BE2C (cell line): ENCODE results near the gene TRIO.

Experiments used
- DNase-seq: peaks from one replicate; pipeline ENCODE4 v3.0.0-alpha.2; 2020
- H3K27me3 ChIP-seq: fragments of 250-450 bp; sonication (Bioruptor Pico); 2 replicates; pipeline ENCODE4 v1.5.1; 2020; ENCODE audit warnings: mild to moderate bottlenecking
- H3K36me3 ChIP-seq: fragments of 250-450 bp; sonication (Bioruptor Pico); 2 replicates; pipeline ENCODE4 v1.5.1; 2020; ENCODE audit warnings: mild to moderate bottlenecking
- H3K4me1 ChIP-seq: fragments of 250-450 bp; sonication (Bioruptor Pico); 2 replicates; pipeline ENCODE4 v1.5.1; 2020
- H3K4me3 ChIP-seq: 2 replicates; pipeline ENCODE4 v1.5.1; 2011; ENCODE audit warnings: low read depth, low read length
- H3K9me3 ChIP-seq: fragments of 250-450 bp; sonication (Bioruptor Pico); 2 replicates; pipeline ENCODE4 v1.5.1; 2020
- TF ChIP-seq, protein P1 (sequence below): IDR thresholded peaks from 2 replicates; pipeline ENCODE4 v1.5.1; 2012; ENCODE audit warnings: mild to moderate bottlenecking, low read depth, low read length

TRIO gene

DNA sequence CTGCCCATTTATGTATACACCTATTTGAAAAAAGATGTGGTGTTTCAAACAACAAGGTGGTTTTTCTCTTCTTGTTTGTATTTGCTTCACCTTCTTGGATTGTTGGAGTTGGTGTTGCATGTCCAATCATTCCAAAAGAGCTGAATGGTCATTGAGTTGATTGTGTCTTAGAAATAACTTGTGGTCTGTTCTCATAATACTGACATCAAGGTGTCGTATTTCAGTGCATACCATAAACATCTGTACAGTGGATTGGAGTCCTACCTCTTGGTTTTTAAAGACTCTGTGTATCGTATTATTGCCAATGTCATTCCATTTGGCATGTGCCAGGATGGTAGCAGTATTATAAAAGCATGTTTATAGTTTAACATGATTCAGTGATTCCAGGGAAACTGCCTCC lies 73.2 kb downstream of the TRIO start:
- Histone ChIP-seq H3K4me3 (no peak overlapping the region), H3K36me3 (no peaks in the 10 kb centered on the region; the same call in 1 of the 2 replicates), H3K4me1 (peaks cover 21% of the 10 kb centered on the region), H3K27me3 (no peaks in the 10 kb centered on the region), H3K9me3 (no peaks in the 10 kb centered on the region)
- TF ChIP-seq, protein P1, sequence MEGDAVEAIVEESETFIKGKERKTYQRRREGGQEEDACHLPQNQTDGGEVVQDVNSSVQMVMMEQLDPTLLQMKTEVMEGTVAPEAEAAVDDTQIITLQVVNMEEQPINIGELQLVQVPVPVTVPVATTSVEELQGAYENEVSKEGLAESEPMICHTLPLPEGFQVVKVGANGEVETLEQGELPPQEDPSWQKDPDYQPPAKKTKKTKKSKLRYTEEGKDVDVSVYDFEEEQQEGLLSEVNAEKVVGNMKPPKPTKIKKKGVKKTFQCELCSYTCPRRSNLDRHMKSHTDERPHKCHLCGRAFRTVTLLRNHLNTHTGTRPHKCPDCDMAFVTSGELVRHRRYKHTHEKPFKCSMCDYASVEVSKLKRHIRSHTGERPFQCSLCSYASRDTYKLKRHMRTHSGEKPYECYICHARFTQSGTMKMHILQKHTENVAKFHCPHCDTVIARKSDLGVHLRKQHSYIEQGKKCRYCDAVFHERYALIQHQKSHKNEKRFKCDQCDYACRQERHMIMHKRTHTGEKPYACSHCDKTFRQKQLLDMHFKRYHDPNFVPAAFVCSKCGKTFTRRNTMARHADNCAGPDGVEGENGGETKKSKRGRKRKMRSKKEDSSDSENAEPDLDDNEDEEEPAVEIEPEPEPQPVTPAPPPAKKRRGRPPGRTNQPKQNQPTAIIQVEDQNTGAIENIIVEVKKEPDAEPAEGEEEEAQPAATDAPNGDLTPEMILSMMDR = no peak
- DNase-seq = no peak

DNA sequence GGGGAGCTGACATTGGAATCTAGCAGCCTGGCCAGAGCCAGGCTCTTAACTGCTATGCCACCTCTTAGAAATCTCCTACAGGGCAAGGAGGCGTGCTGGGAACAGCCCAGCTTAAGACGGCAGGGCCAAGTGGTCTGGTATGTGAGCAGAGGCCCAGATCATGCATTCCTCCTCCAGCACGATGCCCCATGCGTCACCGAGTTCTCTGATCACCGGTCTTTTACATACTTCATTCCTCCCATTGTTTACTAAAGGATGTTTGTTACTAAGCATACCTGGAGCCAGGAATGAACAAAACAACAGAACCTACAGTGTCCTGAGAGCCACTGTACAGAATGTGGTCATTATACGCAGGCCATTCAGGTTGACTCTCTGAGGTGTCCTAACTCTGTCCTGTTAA lies 73.8 kb downstream of the TRIO start:
- Histone ChIP-seq H3K4me3 (no peak overlapping the region), H3K4me1 (peaks cover 21% of the 10 kb centered on the region), H3K9me3 (no peaks in the 10 kb centered on the region), H3K36me3 (no peaks in the 10 kb centered on the region; the same call in 1 of the 2 replicates), H3K27me3 (no peaks in the 10 kb centered on the region)
- DNase-seq = no peak
- TF ChIP-seq, protein P1 = no peak

DNA sequence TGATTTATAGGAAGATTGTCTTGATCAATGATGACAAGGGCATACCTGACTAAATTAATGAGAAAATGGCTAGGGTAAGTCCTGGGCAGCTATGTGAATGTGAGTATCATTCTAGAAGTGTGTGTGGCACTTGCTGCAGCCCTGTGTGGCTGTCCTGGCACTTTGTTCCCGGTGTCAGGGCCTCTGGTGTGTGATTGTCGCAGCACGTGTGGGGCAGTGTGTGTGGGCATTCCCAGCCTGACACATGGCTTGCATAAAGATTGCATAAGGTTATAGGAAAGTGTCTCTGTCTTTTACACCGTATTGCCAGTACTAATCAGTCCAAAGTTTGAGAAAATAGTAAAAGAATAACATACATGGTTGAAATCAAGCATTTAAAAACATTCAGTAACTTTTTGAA lies 74.4 kb downstream of the TRIO start:
- Histone ChIP-seq H3K27me3 (no peaks in the 10 kb centered on the region), H3K4me1 (peaks cover 21% of the 10 kb centered on the region), H3K9me3 (no peaks in the 10 kb centered on the region), H3K36me3 (no peaks in the 10 kb centered on the region; the same call in 1 of the 2 replicates), H3K4me3 (no peak overlapping the region)
- TF ChIP-seq, protein P1 = no peak
- no peak for DNase-seq

DNA sequence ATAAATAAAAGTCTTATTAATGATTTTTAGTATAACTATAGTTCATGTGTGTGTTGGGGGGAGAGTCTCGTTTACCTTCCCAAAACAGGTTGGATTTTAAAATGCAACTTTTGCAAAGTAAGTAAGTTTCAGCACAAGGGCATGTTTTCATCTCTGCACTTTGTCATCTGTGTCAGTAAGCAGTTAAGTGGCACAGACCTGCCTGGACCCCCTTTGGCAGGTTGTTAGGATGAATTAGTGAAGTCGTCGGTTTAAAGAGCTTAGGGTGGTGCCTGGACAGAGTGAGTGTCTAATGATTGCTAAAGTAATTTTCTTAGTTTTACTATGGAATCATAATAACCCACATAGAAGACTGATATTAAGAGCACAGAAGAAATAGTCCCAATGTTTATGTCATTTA lies 74.9 kb downstream of the TRIO start:
- TF ChIP-seq, protein P1 = no peak
- no peak for DNase-seq
- no peaks in the 10 kb centered on the region for H3K9me3 ChIP-seq
- H3K27me3 ChIP-seq = no peaks in the 10 kb centered on the region
- H3K4me3 ChIP-seq = no peak overlapping the region
- H3K36me3 ChIP-seq = no peaks in the 10 kb centered on the region; the same call in 1 of the 2 replicates
- H3K4me1 ChIP-seq = peaks cover 21% of the 10 kb centered on the region

DNA sequence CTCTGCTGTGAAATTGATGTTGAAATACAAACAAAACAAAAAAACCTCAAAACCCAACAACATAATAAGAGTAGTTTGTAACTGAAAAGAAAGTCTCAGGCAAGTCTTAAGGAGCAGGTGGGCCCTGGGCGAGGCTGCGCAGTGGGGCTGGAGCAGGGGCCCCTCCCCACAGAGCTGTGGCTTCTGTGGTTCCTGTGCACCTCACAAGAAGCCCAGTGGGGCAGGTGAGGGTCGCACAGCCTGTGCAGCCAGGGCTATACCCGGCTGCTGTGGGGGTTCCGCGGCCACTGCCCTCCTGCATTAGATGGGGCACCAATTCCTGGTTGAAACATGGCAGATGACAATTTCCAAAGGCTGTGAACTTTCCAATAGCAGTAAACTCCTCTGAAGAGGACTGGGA lies 75.3 kb downstream of the TRIO start:
- no peaks in the 10 kb centered on the region; the same call in 1 of the 2 replicates for H3K36me3 ChIP-seq
- no peaks in the 10 kb centered on the region for H3K9me3 ChIP-seq
- peaks cover 21% of the 10 kb centered on the region for H3K4me1 ChIP-seq
- TF ChIP-seq, protein P1 = no peak
- no peak for DNase-seq
- no peaks in the 10 kb centered on the region for H3K27me3 ChIP-seq
- H3K4me3 ChIP-seq = no peak overlapping the region

DNA sequence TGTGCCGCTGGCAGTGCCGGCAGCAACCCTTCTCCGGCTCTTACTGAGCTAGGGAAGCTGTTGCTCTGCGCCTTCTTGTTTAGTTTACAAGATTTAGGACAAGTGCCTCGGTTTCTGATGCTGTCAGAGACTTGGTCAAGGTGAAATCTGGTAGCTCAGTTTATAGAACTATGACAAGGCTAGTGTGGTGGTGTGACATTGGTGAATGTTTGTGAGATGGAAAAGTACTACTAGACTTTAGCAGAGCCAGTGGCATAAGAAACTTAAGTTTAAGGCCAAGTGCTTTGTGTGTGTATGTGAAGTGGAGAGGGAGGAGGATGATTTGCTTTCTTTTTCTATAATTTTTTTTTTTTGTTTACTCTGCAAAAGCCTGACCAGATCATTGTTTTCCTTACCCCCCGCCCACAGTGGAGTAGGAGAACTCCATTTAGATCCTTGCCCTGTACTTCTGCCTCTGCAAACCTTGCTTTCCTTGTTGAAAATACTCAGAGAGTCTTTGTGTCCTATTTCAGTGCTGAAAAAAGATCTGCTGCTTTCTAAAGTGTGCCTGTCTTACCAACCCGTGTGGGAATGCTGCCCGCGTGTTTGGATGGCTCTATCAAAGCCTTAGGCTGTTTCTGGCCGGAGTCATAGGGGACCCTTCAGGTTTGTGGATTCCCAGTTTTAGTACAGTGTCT lies 75.9 kb downstream of the TRIO start:
- H3K4me1 ChIP-seq = peaks cover 21% of the 10 kb centered on the region

More for the DNA sequence above, 75.9 kb downstream of the TRIO start:
- Histone ChIP-seq H3K36me3 (no peaks in the 10 kb centered on the region; the same call in 1 of the 2 replicates), H3K27me3 (no peaks in the 10 kb centered on the region), H3K4me3 (no peak overlapping the region), H3K9me3 (no peaks in the 10 kb centered on the region)
- DNase-seq = no peak
- TF ChIP-seq, protein P1 = no peak
